Upper lobe of left lung (tissue), 6 donors: ENCODE measurements around the gene SNX32. TPM values are rescaled to one million over a fixed set of nuclear protein-coding genes. Genes with fewer than 3 reads are reported as not detected.
A peak's percentile ranks its signal among the peaks of the same experiment; 100 is the strongest.

Experiments used
- ATAC-seq, 2 donors: fragments of 200-7000 bp; cut with Tn5 transposase; one replicate each; pipeline ENCODE4 v1.9.1; 2022; ENCODE audit warnings: mild to moderate bottlenecking in 2 of 2, moderate library complexity in 2 of 2; ENCODE audit not compliant: low FRiP score in 2 of 2
- DNase-seq, 2 donors: peaks; one replicate each; pipeline ENCODE4 v3.0.0-alpha.2; 2019 to 2020
- H3K27ac ChIP-seq, 4 donors: fragments of 200-600 bp; sonication (generic); one replicate each; pipeline ENCODE4 v1.5.1; 2016 to 2019
- H3K27me3 ChIP-seq, 4 donors: fragments of 200-600 bp; sonication (generic); one replicate each; pipeline ENCODE4 v1.5.1; 2017 to 2019
- H3K36me3 ChIP-seq, 4 donors: fragments of 200-600 bp; sonication (generic); one replicate each; pipeline ENCODE4 v1.5.1; 2016 to 2019
- H3K4me1 ChIP-seq, 4 donors: fragments of 200-600 bp; sonication (generic); one replicate each; pipeline ENCODE4 v1.5.1; 2018 to 2019
- H3K4me3 ChIP-seq, 4 donors: fragments of 200-600 bp; sonication (generic); one replicate each; pipeline ENCODE4 v1.5.1; 2017 to 2019; ENCODE audit warnings: mild to moderate bottlenecking in 2 of 4, moderate library complexity in 1 of 4
- H3K9me3 ChIP-seq, 4 donors: fragments of 200-600 bp; sonication (generic); one replicate each; pipeline ENCODE4 v1.5.1; 2018 to 2019
- CTCF ChIP-seq, 6 experiments: fragments of 450-650 bp in 4 of 6; fragments of 200-600 bp in 2 of 6; sonication (generic) in 2 of 6; IDR thresholded peaks; one replicate each; pipeline ENCODE4 v1.5.1; 2016 to 2019; ENCODE audit warnings: antibody characterized with exemption in 6 of 6
- EP300 ChIP-seq, 4 donors: sonication (generic); formaldehyde crosslinking; IDR thresholded peaks; one replicate each; pipeline ENCODE4 v1.5.1; 2017; ENCODE audit warnings: antibody characterized with exemption in 4 of 4, control low read depth in 2 of 4
- POLR2A ChIP-seq, 4 donors: fragments of 450-650 bp; IDR thresholded peaks; one replicate each; pipeline ENCODE4 v1.5.1; 2016 to 2017; ENCODE audit warnings: antibody characterized with exemption in 4 of 4, mild to moderate bottlenecking in 2 of 4
- POLR2AphosphoS5 ChIP-seq, 2 donors: sonication (generic); formaldehyde crosslinking; IDR thresholded peaks; one replicate each; pipeline ENCODE4 v1.5.1; 2017; ENCODE audit warnings: antibody characterized with exemption in 2 of 2
- WGBS, 2 donors: methylation state at CpG; one replicate each; pipeline ENCODE4 v1.1.5; 2017 to 2018; 5-methylcytosine and 5-hydroxymethylcytosine counted together
- total RNA-seq, 6 donors: library from RNA; depleted of rRNA in 4 of 6; stranded (reverse); fragments of >200 nt in 4 of 6; gene quantifications; one replicate each; pipeline versions ENCODE4 v1.1.0 to v1.2.1, GENCODE V29; 2016 to 2021
- donor health status: DM: no; HTN: no; CAD: no; lungs with moderate emphysema.
- donor health status: DM: no; HTN: yes; CAD: no; lungs with severe emphysema.

The SNX32 gene
- total RNA-seq, 6 donors from 2014 or later, result 0.37 to 0.69 TPM; not detected in 4

GRCh38 chr11:65798882-65799281 lies 34.9 kb upstream of the SNX32 start:
- WGBS, 2 donors, result 92 to 93% methylated on average over 8 of the region's 8 CpGs

GRCh38 chr11:65801153-65801987 lies 32.4 kb upstream of the SNX32 start:
- ATAC-seq, result no peak
- Histone ChIP-seq H3K27me3 (peaks cover 0 to 6% (median 0%) of the 10 kb centered on the region in 4 donors), H3K4me1 (no peaks in the 10 kb centered on the region), H3K27ac (no peak overlapping the region), H3K36me3 (no peaks in the 10 kb centered on the region), H3K9me3 (no peaks in the 10 kb centered on the region), H3K4me3 (no peak overlapping the region)
- TF ChIP-seq EP300 (IDR thresholded peaks at IDR 0.05), result no peak
- TF ChIP-seq POLR2AphosphoS5 (IDR thresholded peaks at IDR 0.05), result no peak
- no peak for TF ChIP-seq POLR2A (IDR thresholded peaks at IDR 0.05)
- no peak for TF ChIP-seq CTCF (IDR thresholded peaks at IDR 0.05)
- DNase-seq, result peak in 1 of 2 donors; percentile 42
- 85 to 86% methylated on average over 17 to 18 of the region's 18 CpGs for WGBS, 2 donors

More at GRCh38 chr11:65798882-65799281, 34.9 kb upstream of the SNX32 start:
- ATAC-seq (no peak), DNase-seq (no peak)
- Histone ChIP-seq H3K9me3 (no peaks in the 10 kb centered on the region), H3K27ac (no peak overlapping the region), H3K36me3 (no peaks in the 10 kb centered on the region), H3K4me3 (no peak overlapping the region), H3K27me3 (peaks cover 0 to 2% (median 0%) of the 10 kb centered on the region in 4 donors), H3K4me1 (no peaks in the 10 kb centered on the region)
- no peak for TF ChIP-seq POLR2AphosphoS5 (IDR thresholded peaks at IDR 0.05)
- no peak for TF ChIP-seq EP300 (IDR thresholded peaks at IDR 0.05)
- TF ChIP-seq CTCF (IDR thresholded peaks at IDR 0.05), result no peak
- no peak for TF ChIP-seq POLR2A (IDR thresholded peaks at IDR 0.05)

- no peak overlapping the region for H3K27ac ChIP-seq
- WGBS, 2 donors, result 73 to 92% methylated on average over 9 of the region's 9 CpGs
- no peak for DNase-seq
- TF ChIP-seq POLR2A (IDR thresholded peaks at IDR 0.05) (no peak), POLR2AphosphoS5 (IDR thresholded peaks at IDR 0.05) (no peak), EP300 (IDR thresholded peaks at IDR 0.05) (no peak), CTCF (IDR thresholded peaks at IDR 0.05) (no peak)
- no peaks in the 10 kb centered on the region for H3K36me3 ChIP-seq
- H3K27me3 ChIP-seq, result peaks cover 0 to 6% (median 0%) of the 10 kb centered on the region in 4 donors
- no peaks in the 10 kb centered on the region for H3K9me3 ChIP-seq
- H3K4me3 ChIP-seq, result no peak overlapping the region
- H3K4me1 ChIP-seq, result no peaks in the 10 kb centered on the region
- no peak for ATAC-seq
Measured at GRCh38 chr11:65802841-65803240, 30.9 kb upstream of the SNX32 start.

GRCh38 chr11:65803797-65804492 lies 29.8 kb upstream of the SNX32 start:
- Histone ChIP-seq H3K27me3 (peaks cover 0 to 6% (median 0%) of the 10 kb centered on the region in 4 donors), H3K36me3 (no peaks in the 10 kb centered on the region), H3K27ac (no peak overlapping the region), H3K4me3 (no peak overlapping the region), H3K4me1 (no peaks in the 10 kb centered on the region), H3K9me3 (no peaks in the 10 kb centered on the region)
- 54 to 66% methylated on average over 16 to 21 of the region's 21 CpGs for WGBS, 2 donors
- DNase-seq, result peak in 1 of 2 donors; percentile 37
- TF ChIP-seq POLR2A (IDR thresholded peaks at IDR 0.05) (no peak), POLR2AphosphoS5 (IDR thresholded peaks at IDR 0.05) (no peak), CTCF (IDR thresholded peaks at IDR 0.05) (no peak), EP300 (IDR thresholded peaks at IDR 0.05) (no peak)
- ATAC-seq, result no peak
